Spleen (tissue), 3 donors: ENCODE results near the gene SH3GLB1.

Source experiments
- POLR2A ChIP-seq, 3 donors: fragments of 450-650 bp; IDR thresholded peaks; one replicate each; pipeline ENCODE4 v1.5.1; 2017; ENCODE audit warnings: antibody characterized with exemption in 3 of 3, mild to moderate bottlenecking in 1 of 3
- POLR2AphosphoS5 ChIP-seq, 3 donors: sonication (generic); formaldehyde crosslinking; IDR thresholded peaks; one replicate each; pipeline ENCODE4 v1.5.1; 2017; ENCODE audit warnings: antibody characterized with exemption in 3 of 3

- no peak for TF ChIP-seq POLR2A (IDR thresholded peaks at IDR 0.05)
- no peak for TF ChIP-seq POLR2AphosphoS5 (IDR thresholded peaks at IDR 0.05)
Observed at GRCh38 chr1:86695400-86695799, 9.0 kb upstream of the SH3GLB1 start.
